Cardiac muscle cell (in vitro differentiated cells and primary cell): ENCODE results near the gene MRPS6. TPM values are rescaled to one million over a fixed set of nuclear protein-coding genes. Genes with fewer than 3 reads are reported as not detected.

ENCODE experiments used
- DNase-seq, 2 donors: peaks; one replicate each; pipeline versions ENCODE4 v3.0.0 to v3.0.0-alpha.2; 2010 to 2017; ENCODE audit warnings: low read depth in 1 of 2, low spot score in 1 of 2
- H3K27ac ChIP-seq: fragments of 200-600 bp; sonication (generic); 2 replicates; pipeline ENCODE4 v1.5.1; 2016
- H3K27me3 ChIP-seq: fragments of 200-600 bp; sonication (generic); 2 replicates; pipeline ENCODE4 v1.6.0; 2016; ENCODE audit warnings: control low read depth
- H3K36me3 ChIP-seq: fragments of 200-600 bp; sonication (generic); 2 replicates; pipeline ENCODE4 v1.5.1; 2016; ENCODE audit warnings: control low read depth
- H3K4me1 ChIP-seq: fragments of 200-600 bp; sonication (generic); 2 replicates; pipeline ENCODE4 v1.8.1; 2017; ENCODE audit warnings: low read depth, mild to moderate bottlenecking, mixed run types
- H3K4me3 ChIP-seq: fragments of 200-600 bp; sonication (generic); 2 replicates; pipeline ENCODE4 v1.5.1; 2016; ENCODE audit warnings: mild to moderate bottlenecking
- H3K9me3 ChIP-seq: fragments of 200-600 bp; sonication (generic); 2 replicates; pipeline ENCODE4 v1.5.1; 2017; ENCODE audit warnings: low read depth, mild to moderate bottlenecking, control low read depth
- CTCF ChIP-seq: IDR thresholded peaks from 2 replicates; pipeline ENCODE4 v1.5.1; 2012; ENCODE audit warnings: low read depth, mild to moderate bottlenecking, low read length
- polyA plus RNA-seq: library from polyadenylated mRNA; unstranded; fragments of >200 nt; fragmentation: Nextera tagmentation; extraction: Ambion mirVana; gene quantifications from 2 replicates; pipeline ENCODE4 v1.2.1, GENCODE V29; 2016
- total RNA-seq: library from RNA; depleted of rRNA; stranded (reverse); fragments of >200 nt; gene quantifications from 2 replicates; pipeline ENCODE4 v1.2.3, GENCODE V29; 2016

MRPS6 gene
- total and polyA plus RNA-seq, 2 experiments from 2014 or later, result 83.8 to 335 TPM

DNA sequence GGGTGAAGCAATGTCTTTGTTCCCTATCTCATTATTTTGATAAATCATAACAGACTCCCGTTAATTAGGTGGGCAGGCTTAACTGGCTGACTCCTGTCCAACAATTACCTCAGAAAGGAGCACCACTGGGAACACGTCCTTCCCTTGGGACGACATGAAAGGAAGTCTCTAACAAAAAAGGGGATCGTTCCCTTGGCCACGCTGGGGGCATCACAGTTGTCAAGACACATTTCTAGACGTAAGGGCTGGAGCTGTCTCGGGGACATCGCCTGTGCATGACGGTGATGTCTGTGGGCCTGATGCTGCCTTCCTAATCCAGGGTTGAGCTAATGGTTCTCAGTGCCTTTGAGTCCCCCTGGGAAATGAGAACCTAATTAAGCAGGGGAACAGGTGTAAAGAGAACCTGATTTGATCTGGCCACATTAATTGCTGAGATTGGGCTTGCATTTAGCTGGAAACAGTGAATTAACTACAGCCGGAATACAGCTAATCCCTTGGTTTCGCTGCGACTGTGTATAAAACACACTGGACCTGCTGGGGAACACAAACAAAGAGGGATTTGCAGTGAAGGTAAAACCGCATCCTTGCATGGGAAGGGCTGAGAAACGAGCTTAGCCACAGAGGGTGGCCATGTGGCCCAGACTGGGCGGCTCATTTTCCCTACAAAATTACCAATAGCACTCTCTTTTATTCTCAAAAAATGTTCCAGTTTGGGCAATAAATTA is 111.8 kb downstream of the MRPS6 start:
- H3K36me3 ChIP-seq, result no peaks in the 10 kb centered on the region
- no peaks in the 10 kb centered on the region for H3K9me3 ChIP-seq
- no peak for TF ChIP-seq CTCF
- no peak for DNase-seq
- H3K4me3 ChIP-seq, result no peak overlapping the region
- H3K27me3 ChIP-seq, result no peaks in the 10 kb centered on the region
- peaks cover 8% of the 10 kb centered on the region for H3K4me1 ChIP-seq
- H3K27ac ChIP-seq, result no peak overlapping the region

DNA sequence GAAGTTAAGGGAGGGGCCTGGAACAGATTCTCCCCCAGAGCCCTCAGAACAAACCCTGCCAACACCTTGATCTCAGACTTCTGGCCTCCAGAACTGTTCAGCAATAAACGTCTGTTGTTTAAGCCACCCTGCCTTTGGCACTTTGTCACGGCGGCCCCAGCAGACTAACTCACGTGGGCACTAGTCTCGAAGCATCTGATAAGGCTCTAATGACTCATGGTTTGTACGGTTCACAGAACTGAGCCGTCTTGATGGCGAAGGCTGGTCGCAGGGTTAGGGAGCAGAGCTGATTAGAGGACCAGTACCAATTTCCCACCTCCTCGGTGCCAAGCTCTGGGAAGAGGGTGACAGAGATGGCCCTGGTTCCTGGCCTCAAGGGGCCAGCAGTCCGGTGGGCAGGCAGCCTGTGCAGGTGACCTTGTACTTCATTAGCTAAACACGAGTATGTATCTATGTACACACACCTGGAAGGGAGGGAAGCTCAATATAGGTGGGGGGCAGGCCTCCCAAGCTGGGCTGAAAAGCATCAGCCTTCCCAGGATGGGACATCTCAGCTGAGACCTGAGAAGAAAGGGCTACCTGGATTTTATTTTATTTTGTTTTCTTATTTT is 112.8 kb downstream of the MRPS6 start:
- H3K9me3 ChIP-seq, result no peaks in the 10 kb centered on the region
- no peaks in the 10 kb centered on the region for H3K27me3 ChIP-seq
- H3K4me3 ChIP-seq, result no peak overlapping the region
- no peaks in the 10 kb centered on the region for H3K36me3 ChIP-seq
- no peak overlapping the region for H3K27ac ChIP-seq
- H3K4me1 ChIP-seq, result peaks cover 8% of the 10 kb centered on the region
- DNase-seq, result peak in 1 of 2 donors; percentile 16
- no peak for TF ChIP-seq CTCF

- no peak for TF ChIP-seq CTCF
- peak in 1 of 2 donors; percentile 57 for DNase-seq
- Histone ChIP-seq H3K9me3 (no peaks in the 10 kb centered on the region), H3K4me3 (no peak overlapping the region), H3K27me3 (no peaks in the 10 kb centered on the region), H3K36me3 (no peaks in the 10 kb centered on the region), H3K4me1 (peaks cover 8% of the 10 kb centered on the region), H3K27ac (no peak overlapping the region)
These were observed 114.6 kb downstream of the MRPS6 start for GRCh38 chr21:34187935-34188334.

GRCh38 chr21:34189506-34189905 is 116.1 kb downstream of the MRPS6 start:
- Histone ChIP-seq H3K4me1 (peaks cover 8% of the 10 kb centered on the region), H3K4me3 (no peak overlapping the region), H3K27me3 (no peaks in the 10 kb centered on the region), H3K9me3 (no peaks in the 10 kb centered on the region), H3K36me3 (no peaks in the 10 kb centered on the region), H3K27ac (no peak overlapping the region)
- no peak for TF ChIP-seq CTCF
- no peak for DNase-seq

- H3K36me3 ChIP-seq, result no peaks in the 10 kb centered on the region
- DNase-seq, result no peak
- no peak overlapping the region for H3K4me3 ChIP-seq
- TF ChIP-seq CTCF, result no peak
- H3K27ac ChIP-seq, result peak overlapping the region; percentile 64
- no peaks in the 10 kb centered on the region for H3K9me3 ChIP-seq
- H3K4me1 ChIP-seq, result peaks cover 8% of the 10 kb centered on the region
- H3K27me3 ChIP-seq, result no peaks in the 10 kb centered on the region
These were observed 117.4 kb downstream of the MRPS6 start for GRCh38 chr21:34190576-34191321.
